ENCODE measurements around the gene YOD1.

Gene YOD1

DNA sequence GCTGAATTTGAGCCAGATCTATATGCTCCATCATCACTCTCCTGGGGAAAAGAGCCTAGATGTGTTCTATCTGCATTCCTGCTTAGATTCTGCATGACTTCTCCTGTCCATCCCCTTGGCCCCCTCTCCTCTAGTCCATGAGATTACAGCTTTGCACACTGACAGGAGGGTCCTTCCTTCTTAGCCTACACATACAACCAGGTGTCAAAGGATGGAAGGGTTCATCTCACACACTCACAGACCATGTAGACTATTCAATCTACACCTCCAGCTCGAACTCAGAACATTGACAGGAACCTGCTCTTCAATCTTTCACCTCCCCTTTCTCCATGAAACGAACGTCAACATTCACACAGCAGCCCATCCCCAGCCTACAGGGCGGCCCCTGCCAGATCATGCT is 32.3 kb downstream of the YOD1 start:
- no peak for DNase-seq (ENCODE audit: low read depth, low spot score)
- no peak overlapping the region for H3K4me3 ChIP-seq (ENCODE audit: low read length)

DNA sequence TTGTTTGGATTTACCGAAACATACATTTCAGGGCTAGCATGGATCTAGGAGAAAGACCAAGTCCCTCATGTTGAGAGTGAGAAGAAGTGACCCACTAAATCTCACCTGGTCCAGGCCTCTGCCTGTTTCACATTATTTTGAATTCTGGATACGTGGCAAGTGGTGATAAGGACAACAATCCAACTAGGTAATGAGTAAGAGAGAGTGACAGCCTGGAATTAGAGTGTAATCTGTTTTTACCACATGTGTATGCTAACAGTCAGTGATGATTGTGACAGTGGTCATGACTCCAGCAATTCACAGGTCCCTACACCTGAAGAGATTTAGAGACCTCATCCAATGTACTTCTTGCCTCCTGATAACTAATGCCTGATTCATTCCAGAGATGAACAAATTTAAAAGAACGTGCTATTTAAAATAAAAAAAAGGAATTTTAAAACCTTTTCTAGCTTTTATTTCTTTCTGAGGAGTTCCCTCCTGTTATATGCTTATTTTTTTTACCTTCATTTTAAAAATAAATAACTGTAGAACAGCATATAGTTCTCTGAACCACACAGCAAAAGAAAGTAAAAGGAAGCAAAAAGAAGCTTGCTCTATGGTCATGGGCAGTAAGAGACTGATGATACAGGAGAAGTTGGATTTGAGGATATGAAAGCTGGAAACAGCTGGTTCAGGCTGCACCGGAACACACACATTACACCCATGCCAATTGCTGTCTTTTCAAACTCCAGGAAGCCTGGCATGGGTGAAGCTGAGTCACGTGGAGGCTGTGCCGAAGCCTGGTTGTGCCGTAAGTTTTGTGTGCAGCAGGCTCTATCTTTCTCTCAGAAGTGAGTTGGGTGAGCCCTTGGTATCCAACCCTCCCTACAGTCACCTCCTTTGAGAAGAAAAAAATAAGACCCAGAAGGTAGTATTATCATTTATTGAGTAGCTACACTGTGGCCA is 33.1 kb downstream of the YOD1 start:
- no peak for DNase-seq (ENCODE audit: low read depth, low spot score)
- H3K4me3 ChIP-seq (ENCODE audit: low read length), result no peak overlapping the region

DNA sequence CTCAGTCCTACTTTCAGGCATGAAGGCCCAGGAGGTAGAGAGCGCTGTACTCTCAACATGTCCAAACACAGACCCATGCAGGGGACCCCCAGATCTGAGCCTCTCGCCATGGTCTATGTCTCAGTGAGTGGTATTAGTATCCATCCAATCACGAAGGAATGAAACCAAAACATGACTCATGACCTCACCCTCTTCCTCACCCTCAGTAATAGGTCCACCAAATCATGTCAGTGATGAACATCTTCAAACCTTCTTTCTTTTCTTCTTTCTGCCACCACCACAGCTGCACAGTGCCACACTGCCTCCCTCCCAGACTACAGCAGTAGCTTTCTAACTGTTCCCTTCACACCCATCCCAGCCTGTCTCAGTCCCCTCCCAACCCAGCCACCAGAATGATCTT is 35.2 kb downstream of the YOD1 start:
- no peak for DNase-seq (ENCODE audit: low read depth, low spot score)
- no peak overlapping the region for H3K4me3 ChIP-seq (ENCODE audit: low read length)

DNA sequence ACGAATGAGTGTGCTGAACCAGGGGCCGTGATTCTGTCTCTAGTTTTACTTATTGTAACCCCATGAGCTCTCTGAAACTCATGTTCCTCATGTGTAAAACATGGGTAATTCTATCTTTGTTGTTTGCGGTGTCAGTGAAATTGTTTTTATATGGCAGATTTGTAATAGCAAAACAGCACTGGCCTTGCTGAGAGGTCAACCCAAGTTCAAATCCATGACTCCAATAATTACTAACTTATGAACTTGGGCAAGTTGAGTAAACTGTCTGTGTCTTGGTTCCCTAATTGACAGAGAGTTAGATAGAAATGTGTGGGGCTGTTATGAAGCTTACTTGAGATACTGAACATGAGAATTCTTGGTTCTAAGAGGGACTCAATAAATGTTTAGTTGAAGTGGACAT is 36.3 kb downstream of the YOD1 start:
- no peak overlapping the region for H3K4me3 ChIP-seq (ENCODE audit: low read length)
- no peak for DNase-seq (ENCODE audit: low read depth, low spot score)

DNA sequence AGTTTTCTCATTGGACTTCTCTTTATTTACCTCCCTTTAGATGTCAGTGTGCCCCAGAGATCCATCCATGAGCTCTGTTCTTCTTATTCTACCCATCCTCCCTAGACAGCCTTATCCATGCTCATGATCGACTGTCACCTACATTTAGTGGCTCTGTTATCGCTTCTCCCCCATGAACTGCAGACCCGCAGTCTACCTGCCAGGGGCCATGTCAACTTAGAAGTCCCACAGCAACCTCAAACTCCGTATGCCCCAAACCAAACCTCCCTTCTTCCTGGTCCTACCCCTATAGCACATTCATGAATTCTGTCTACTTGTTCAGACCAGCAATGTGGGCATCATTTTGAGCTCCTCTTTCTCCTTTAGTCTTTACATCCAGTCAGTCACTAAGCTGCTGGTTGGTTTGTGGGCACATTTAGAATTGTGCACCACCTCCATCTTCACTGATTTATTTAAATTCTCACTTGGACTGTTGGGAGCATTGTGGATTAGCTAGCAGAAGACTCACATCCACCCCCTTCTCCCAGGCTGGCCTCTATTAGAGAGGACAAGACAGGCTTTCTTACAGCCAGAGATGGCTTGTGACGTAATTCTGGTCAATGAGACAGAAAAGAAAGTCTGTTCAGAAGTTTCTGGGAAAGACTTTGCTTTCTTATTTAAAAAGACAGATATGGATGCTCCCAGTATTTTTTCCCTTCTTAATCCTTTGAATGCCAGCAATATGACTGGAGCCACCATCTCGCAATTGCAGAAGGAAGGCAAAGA is 37.5 kb downstream of the YOD1 start:
- H3K4me3 ChIP-seq (ENCODE audit: low read length), result no peak overlapping the region
- DNase-seq (ENCODE audit: low read depth, low spot score), result no peak

DNA sequence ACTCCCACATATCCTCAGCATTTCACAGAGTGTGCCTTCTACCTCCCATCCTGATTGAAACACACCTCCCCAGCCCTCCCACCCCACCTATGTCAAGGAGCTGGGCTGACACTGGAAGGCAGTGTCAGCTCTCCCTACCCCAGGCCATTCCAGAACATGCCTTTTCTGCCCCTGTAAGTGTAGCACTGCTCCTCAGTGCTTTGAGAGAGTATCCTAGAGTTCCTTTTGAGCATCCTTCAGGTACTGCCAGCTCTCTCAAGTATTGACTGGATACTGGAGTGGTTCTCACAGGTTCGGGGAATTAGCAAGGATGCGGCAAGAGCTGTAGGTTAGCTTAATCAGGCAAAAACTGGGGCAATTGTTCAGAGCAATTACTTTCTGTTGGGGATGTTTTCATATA is 40.3 kb downstream of the YOD1 start:
- H3K4me3 ChIP-seq (ENCODE audit: low read length), result no peak overlapping the region
- DNase-seq (ENCODE audit: low read depth, low spot score), result no peak

DNA sequence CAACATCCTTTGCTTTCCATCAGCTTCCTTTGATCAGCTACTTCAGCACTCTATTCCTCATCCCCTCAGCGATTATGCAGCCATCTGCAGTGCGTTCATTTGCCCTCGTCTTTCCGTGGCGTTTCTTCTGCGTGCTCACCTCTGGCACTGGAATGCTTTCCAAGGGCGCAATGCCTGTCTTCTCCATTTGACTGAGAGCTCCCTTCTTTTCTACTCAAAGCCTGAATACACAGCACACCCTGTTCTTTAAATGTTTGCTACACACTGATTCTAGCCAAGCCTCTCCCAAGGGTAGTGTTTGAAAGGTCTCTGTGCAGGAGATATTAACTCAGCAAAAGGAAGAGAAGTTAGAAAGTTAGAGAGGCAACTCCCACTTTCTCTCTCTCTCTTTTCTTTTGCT is 41.1 kb downstream of the YOD1 start:
- DNase-seq (ENCODE audit: low read depth, low spot score), result no peak
- H3K4me3 ChIP-seq (ENCODE audit: low read length), result no peak overlapping the region

DNA sequence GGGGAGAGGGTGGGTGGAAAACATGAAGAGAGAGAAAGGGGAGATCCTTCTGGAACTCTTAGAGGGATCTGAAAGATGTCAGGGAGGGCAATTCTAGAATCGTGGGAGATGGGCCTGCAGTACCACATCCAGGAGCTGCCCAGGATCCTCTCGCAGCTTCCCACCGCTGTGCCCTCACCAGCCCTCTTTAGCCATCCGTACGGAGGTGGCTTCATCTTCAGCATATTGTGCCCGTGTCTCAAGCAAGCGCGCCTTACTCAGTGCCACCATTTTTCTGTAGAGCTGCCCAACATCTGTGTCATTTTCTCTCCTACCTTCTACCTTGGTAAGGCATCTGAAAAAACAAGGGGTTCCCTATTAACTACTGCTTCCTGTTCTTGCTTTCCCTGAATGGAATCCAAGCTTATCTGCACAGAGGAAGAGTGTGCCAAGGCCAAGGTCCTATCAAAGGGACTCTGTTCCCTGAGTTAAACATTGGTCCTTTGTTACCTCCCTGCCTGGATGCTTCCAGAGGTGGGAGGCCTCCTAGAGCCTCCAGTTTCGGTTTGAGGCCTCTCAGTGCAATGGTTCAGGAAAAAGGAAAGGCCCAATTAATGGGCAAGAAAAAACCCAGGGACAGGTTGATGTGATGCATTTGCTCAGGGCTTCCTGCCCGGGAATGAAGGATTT is 41.7 kb downstream of the YOD1 start:
- DNase-seq (ENCODE audit: low read depth, low spot score), result no peak
- no peak overlapping the region for H3K4me3 ChIP-seq (ENCODE audit: low read length)

DNA sequence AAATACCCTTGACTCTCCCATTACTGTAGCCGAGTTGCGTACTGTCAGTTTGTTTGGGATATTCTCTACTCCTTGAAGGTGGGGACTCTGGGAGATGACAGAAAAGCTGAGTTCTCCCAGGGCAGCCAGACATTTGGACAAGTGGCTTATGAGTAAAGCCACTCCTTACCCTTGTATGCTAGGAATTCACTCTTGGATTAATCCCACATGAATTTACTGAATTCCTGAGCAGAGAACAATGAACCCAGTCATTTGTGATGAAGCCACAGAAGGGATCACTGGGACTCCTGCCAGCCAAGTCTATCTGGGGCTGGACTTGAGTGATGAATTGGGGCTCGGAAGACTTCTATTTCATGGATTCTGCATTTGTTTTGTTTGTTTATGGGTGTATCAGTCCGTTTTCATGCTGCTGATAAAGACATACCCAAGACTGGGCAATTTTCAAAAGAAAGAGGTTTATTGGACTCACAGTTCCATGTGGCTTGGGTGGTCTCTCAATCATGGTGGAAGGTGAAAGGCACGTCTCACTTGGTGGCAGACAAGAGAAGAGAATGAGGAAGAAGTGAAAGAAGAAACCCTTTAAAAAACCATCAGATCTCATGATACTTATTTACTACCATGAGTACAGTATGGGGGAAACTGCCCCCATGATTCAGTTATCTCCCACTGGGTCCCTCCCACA is 43.5 kb downstream of the YOD1 start:
- H3K4me3 ChIP-seq (ENCODE audit: low read length), result no peak overlapping the region
- DNase-seq (ENCODE audit: low read depth, low spot score), result no peak

DNA sequence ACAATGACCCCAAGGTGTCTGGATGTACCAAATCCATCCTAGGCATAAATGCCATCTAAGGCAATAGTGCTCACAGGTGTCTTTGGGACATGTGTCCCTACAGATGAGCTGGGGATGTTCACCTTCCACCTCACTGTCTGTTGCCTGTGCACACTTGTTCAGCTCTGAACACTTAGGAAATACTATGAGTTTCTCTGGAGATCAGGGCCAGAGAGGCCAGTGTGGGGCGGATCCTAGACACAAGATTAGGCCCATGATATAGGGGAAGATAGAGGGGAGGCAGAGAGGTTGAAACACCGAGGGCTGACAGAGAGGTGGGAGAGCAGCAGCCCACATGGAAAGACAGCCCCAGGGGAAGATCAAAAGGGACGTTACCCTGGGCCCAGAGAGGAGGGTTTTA is 44.1 kb downstream of the YOD1 start:
- no peak overlapping the region for H3K4me3 ChIP-seq (ENCODE audit: low read length)
- no peak for DNase-seq (ENCODE audit: low read depth, low spot score)

DNA sequence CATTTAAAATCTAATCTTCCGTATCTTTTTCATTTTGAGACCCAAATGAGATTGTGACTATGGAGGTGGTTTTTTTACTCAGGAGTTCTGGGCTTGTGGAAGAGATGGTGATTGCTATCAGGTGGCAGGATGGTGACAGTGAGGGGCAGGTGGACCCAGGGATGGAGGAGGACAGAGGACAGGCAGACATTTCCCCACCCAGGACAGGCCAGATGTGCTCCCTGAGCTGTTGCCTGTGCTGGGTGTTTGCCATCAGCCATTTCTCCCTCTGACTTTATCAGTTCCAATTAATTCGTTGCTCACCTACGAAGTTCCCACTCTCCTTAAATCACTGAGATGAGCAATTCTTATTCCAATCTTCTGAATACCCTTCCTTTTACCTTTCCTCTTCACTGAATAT is 44.9 kb downstream of the YOD1 start:
- no peak overlapping the region for H3K4me3 ChIP-seq (ENCODE audit: low read length)
- no peak for DNase-seq (ENCODE audit: low read depth, low spot score)

DNA sequence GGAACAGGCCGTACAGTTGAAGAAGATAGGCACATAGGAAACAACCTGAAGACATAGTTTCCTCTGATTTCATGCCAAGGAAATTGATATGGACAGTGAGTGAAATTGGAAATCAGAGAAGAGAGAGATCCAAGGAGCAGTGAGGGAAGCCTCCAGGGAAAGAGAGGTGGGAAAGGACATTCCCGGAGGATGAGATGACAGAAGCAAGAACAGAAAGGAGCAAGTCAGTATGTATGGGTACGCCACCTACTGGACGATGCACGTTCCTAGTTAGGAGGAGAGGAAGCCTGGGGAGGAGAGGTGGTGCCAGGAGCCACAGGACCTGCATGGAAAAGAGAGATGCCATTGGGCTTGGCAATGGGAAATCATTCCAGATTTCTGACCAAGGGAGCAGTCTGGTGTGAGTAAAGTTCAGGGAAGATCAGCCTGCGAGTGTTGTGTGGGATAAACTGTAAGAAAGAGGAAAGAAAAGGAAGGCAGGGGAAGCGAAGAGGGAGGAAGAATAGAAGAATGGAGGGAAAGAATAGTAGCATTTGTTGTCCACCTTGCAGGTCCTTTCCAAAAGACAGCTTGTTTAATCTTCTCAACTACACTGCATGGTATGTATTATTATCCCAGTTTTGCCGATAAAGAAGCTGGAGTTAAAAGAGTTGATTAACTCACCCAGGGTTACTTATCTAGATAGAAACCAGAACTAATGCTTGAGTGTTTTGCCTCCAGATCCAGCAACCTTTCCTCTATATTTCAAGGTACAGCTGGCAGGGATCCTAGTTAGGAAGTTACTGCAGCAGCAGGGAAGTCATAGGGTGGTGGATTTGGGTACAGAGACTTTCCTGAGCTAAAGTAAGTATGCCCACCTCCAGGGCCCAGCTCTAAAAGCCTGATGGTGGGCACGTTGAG is 45.8 kb downstream of the YOD1 start:
- DNase-seq (ENCODE audit: low read depth, low spot score), result peak; percentile 30
- no peak overlapping the region for H3K4me3 ChIP-seq (ENCODE audit: low read length)

DNA sequence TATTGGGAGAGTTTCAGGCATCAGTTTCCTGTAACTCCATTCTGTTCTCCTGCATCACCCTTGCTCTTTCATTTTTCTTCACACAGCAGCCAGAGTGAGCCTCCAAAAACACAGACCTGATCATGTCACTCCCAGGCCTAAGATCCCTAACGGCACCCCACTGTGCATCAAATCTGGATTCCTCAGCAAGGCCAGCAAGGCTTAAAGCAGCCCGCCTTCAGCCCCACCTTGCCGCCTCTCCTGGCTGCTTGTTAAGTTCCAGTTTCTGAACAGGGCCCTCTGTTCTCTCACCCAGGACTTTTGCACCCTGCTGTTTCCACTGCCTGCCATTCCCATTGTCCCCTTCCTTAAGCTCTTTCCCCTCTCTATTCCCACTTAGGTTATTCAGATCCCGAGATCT is 47.8 kb downstream of the YOD1 start:
- H3K4me3 ChIP-seq (ENCODE audit: low read length), result no peak overlapping the region
- DNase-seq (ENCODE audit: low read depth, low spot score), result no peak

DNA sequence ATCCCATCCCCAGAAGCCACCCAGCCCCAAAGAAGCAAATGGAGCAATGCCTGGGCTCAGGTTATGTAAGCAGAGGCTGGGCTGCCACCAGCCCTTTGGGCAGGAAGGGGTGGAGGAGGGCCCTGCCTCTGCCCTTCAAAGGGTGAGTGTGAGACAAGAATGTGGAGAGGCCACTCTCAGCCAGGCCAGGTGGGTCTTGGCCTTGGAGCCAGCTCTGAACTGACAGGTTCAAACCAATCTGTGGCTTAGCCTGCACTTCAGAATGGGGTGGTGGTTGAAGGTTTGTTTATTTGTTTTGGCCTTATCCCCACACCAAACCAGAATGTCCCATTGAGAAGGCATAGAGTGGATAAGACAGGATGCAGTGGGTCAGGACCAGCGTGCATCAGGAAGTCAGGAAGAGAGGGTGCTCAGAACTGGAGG is 48.3 kb downstream of the YOD1 start:
- H3K4me3 ChIP-seq (ENCODE audit: low read length), result no peak overlapping the region
- DNase-seq (ENCODE audit: low read depth, low spot score), result no peak

DNA sequence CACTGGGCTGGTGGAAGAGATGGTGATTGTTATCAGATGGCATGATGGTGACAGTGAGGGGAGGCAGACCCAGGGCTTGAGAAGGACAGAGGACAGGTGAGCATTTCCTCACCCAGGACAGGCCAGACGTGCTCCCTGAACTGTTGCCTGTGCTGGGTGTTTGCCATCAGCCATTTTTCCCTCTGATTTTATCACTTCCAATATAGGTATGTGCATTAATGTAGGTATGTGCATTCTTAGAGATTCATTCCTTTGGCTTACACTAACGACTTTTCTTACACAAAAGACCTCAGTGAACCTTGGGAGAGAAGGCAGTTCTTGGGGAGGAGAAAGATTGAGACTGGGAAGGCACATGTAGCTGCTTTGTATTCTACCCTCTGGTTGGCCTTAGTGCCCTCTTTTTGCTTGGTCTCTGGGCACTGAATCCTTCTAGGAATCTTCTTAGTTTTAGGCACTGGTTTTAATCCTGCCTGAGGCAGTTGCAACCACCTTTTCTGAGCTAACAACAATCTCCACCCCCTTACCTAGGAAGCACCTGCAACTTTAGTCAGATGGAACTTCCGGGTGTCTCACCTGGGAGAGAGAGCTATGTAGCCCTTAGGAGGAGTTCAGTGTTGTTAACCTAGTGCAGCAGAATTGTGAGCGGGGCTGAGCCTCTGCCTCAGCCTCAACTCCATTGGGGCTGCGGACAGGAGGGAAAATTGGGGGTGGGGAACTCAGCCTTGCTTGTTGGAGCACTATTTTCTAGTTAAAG is 49.3 kb downstream of the YOD1 start:
- no peak overlapping the region for H3K4me3 ChIP-seq (ENCODE audit: low read length)
- no peak for DNase-seq (ENCODE audit: low read depth, low spot score)

DNA sequence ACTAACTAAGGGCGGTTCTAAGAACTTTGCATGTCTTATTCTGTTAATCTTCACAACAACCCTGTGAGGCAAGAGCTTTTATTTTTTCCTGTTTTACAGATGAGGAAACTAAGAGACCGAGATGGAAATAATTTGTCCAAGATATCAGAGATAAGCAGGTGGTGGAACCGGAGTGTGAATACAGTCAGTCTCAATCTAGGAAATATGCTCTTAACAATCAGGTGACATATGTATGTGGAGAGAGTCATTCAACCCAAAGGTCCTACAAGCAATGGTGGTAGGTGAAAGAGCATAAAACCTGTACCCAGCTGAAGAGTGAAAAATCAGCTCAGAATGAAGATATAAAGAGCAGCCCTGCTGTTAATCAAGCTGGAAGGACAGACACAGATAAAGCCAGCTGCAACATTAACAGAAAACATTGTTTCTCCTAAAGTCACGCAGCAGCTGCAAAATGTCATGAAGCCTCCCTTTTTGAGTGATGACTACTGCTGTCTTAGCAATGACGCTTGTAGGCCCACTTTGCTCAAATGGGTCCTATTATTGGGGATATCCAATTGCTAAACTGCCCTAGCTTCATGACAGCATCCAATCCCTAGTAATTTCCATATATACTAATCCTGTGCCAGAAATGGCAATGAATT is 50.2 kb downstream of the YOD1 start:
- no peak for DNase-seq (ENCODE audit: low read depth, low spot score)
- H3K4me3 ChIP-seq (ENCODE audit: low read length), result no peak overlapping the region

DNA sequence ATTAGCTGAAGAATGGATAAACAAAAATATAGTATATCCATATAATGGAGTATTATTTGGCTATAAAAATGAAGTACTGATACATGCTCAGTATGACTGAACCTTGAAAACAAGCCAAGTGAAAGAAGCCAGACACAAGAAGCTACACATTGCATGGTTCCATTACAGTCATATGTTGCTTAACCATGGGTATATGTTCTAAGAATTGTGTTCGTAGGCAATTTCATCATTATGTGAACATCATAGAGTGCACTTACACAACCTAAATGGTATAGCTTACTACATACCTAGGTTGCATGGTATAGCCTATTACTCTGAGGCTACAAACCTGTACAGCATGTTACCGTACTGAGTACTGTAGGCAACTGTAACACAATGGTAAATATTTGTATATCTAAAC is 52.2 kb downstream of the YOD1 start:
- no peak for DNase-seq (ENCODE audit: low read depth, low spot score)
- no peak overlapping the region for H3K4me3 ChIP-seq (ENCODE audit: low read length)

Measured in Jurkat, Clone E6-1 (cell line).